Stimulated activated CD4-positive, alpha-beta T cell treated with anti-CD3 and anti-CD28 coated beads, TNF-alpha, amount 100 ng/mL, for 48 hours (primary cell): ENCODE data around the gene SIPA1L2.
"Not testable (repeated sequence)": the region's sequence is repeated elsewhere in the genome, so short reads cannot be mapped to it uniquely, and the experiment has no call there.

Source experiments
- DNase-seq, 3 donors: peaks; one replicate each; pipeline ENCODE4 v3.0.0-alpha.2; 2020; ENCODE audit warnings: low read depth in 3 of 3

SIPA1L2 gene

GRCh38 chr1:232617237-232617636 lies 12.7 kb downstream of the SIPA1L2 start:
- no peak for DNase-seq

GRCh38 chr1:232615306-232615800 lies 14.6 kb downstream of the SIPA1L2 start:
- no peak for DNase-seq

- no peak for DNase-seq
Measured at GRCh38 chr1:232614811-232615210, 15.1 kb downstream of the SIPA1L2 start.

GRCh38 chr1:232613752-232614381 lies 16.1 kb downstream of the SIPA1L2 start:
- DNase-seq = no peak

GRCh38 chr1:232612836-232613235 lies 17.1 kb downstream of the SIPA1L2 start:
- DNase-seq = not testable (repeated sequence)

GRCh38 chr1:232611834-232612233 lies 18.1 kb downstream of the SIPA1L2 start:
- no peak for DNase-seq

- not testable (repeated sequence) for DNase-seq
Measured at GRCh38 chr1:232610902-232611745, 18.8 kb downstream of the SIPA1L2 start.

GRCh38 chr1:232610192-232610901 lies 19.6 kb downstream of the SIPA1L2 start:
- DNase-seq = no peak

GRCh38 chr1:232608427-232608826 lies 21.5 kb downstream of the SIPA1L2 start:
- DNase-seq = no peak

GRCh38 chr1:232602622-232603021 lies 27.3 kb downstream of the SIPA1L2 start:
- DNase-seq = no peak

- DNase-seq = no peak
Measured at GRCh38 chr1:232600424-232601258, 29.3 kb downstream of the SIPA1L2 start.

- no peak for DNase-seq
Measured at GRCh38 chr1:232599178-232600041, 30.5 kb downstream of the SIPA1L2 start.

- no peak for DNase-seq
Measured at GRCh38 chr1:232598837-232599177, 31.1 kb downstream of the SIPA1L2 start.

GRCh38 chr1:232598133-232598532 lies 31.8 kb downstream of the SIPA1L2 start:
- no peak for DNase-seq

- no peak for DNase-seq
Measured at GRCh38 chr1:232597721-232598120, 32.2 kb downstream of the SIPA1L2 start.

- no peak for DNase-seq
Measured at GRCh38 chr1:232596666-232597303, 33.1 kb downstream of the SIPA1L2 start.

GRCh38 chr1:232594768-232595698 lies 34.9 kb downstream of the SIPA1L2 start:
- DNase-seq = no peak

- no peak for DNase-seq
Measured at GRCh38 chr1:232593717-232594502, 36.0 kb downstream of the SIPA1L2 start.
